Vagina (tissue), 2 donors: ENCODE results near the gene TK1.

Experiments used
- POLR2A ChIP-seq, 2 donors: fragments of 450-650 bp; IDR thresholded peaks; one replicate each; pipeline ENCODE4 v1.6.1; 2017; ENCODE audit warnings: antibody characterized with exemption in 2 of 2, mild to moderate bottlenecking in 2 of 2, moderate library complexity in 2 of 2
- POLR2AphosphoS5 ChIP-seq, 2 donors: sonication (generic); formaldehyde crosslinking; IDR thresholded peaks; one replicate each; pipeline ENCODE4 v1.9.0; 2017; ENCODE audit warnings: antibody characterized with exemption in 2 of 2, mild to moderate bottlenecking in 2 of 2, low read depth in 1 of 2; ENCODE audit not compliant: insufficient read depth in 1 of 2
- TF ChIP-seq, protein P1 (sequence below), 3 experiments: fragments of 450-650 bp in 2 of 3; fragments of 200-600 bp in 1 of 3; sonication (generic) in 1 of 3; IDR thresholded peaks; one replicate each; pipeline ENCODE4 v1.5.1; 2017 to 2019; ENCODE audit warnings: antibody characterized with exemption in 3 of 3, mild to moderate bottlenecking in 2 of 3, moderate library complexity in 2 of 3

DNA sequence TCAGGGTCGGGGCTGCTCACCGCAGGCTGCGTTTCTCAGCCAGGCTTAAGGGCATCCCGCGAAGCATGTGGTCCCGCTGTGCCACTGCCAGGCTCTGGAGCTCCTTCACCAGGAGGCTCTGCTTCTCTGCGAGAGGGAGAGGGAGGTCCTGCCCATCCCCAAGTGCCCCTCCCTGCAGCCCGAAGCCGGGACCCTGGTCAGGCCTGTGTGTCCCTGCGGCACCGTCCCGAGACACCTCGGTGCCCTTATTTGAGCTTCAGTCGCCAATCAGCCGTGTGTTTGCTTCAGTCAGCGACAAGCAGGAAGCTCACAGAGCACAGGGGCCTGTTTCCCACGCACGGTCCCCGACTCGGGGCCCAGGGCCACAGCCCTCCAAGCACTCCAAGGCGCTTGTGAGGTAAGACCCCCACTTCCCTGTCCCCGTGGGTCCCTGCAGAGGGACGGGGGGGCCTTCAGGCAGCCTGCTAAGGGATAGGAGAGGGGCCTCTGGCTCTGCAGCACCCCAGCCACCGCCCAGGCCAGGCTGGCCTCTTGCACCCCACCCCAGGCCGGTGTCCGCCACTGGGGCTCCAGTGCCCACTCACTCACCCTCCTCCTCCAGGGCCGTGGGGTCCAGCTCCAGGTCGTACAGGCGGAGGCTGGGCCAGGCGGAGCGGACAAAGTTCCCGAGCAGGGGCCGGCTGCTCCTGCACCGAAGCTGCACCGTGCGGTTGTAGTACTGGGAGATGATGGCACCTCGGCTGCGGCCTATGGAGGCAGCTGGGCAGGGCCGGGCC is 61.5 kb downstream of the TK1 start:
- TF ChIP-seq, protein P1, sequence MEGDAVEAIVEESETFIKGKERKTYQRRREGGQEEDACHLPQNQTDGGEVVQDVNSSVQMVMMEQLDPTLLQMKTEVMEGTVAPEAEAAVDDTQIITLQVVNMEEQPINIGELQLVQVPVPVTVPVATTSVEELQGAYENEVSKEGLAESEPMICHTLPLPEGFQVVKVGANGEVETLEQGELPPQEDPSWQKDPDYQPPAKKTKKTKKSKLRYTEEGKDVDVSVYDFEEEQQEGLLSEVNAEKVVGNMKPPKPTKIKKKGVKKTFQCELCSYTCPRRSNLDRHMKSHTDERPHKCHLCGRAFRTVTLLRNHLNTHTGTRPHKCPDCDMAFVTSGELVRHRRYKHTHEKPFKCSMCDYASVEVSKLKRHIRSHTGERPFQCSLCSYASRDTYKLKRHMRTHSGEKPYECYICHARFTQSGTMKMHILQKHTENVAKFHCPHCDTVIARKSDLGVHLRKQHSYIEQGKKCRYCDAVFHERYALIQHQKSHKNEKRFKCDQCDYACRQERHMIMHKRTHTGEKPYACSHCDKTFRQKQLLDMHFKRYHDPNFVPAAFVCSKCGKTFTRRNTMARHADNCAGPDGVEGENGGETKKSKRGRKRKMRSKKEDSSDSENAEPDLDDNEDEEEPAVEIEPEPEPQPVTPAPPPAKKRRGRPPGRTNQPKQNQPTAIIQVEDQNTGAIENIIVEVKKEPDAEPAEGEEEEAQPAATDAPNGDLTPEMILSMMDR (IDR thresholded peaks at IDR 0.05): no peak
- TF ChIP-seq POLR2A (IDR thresholded peaks at IDR 0.05) (no peak), POLR2AphosphoS5 (IDR thresholded peaks at IDR 0.05; ENCODE audit: insufficient read depth in 1 of 2, low read depth in 1 of 2) (no peak)
